Measurements from ENCODE around the gene HFE. TPM values are rescaled to one million over a fixed set of nuclear protein-coding genes. Genes with fewer than 3 reads are reported as not detected.

Gene HFE
- total RNA-seq, 1 experiment from 2014 or later: 5.7 TPM

DNA sequence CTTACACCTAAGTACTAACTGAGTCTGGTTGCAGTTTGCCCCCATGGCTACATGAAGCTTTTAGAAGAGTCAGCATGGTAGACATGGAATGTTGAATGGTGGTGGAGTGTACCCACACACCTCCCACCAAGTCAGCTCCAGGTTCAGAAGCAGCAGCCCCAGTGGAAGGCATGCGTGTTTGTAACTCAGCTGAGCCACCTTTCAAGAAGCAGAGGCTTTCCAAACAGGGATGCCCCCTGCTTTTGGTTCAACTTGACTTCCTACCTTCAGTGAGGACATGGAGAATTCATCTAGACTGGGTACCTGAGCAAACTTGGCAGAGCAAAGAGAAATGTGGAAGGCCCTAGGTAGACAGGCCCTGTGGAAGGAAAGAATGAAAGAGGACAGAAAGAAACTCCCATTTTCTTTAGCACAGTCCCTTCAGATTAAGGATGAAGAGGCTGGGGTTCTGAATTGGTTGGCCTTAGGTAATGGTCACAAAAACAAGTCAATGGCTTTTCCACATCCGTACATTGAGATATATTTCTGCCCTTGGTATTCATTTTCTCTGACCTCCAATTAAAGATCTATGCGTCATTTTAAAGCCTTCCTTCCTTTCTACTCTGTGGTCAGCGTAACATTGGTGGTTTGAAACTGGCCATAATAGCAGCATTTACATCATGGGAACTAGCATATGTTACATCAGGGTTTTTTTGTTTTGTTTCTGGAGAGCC, 53.2 kb downstream of the HFE start:
- BruUV-seq (replicated peaks): no TSS peak
- DNase-seq: no peak
- no peak overlapping the region for H3K27ac Mint-ChIP-seq (ENCODE audit: unreplicated experiment)
- Histone ChIP-seq H3K36me3 (ENCODE audit: control insufficient read depth, insufficient read depth, low read length) (no peaks in the 10 kb centered on the region), H3K27me3 (replicated peaks; ENCODE audit: control insufficient read depth, insufficient read depth, low read length) (no peaks in the 10 kb centered on the region), H3K9me3 (no peaks in the 10 kb centered on the region), H3K4me1 (no peaks in the 10 kb centered on the region), H3K4me3 (ENCODE audit: low read depth, low read length) (no peak overlapping the region)
- H3K9me3 Mint-ChIP-seq (ENCODE audit: unreplicated experiment): no peaks in the 10 kb centered on the region
- peaks cover 6% of the 10 kb centered on the region for H3K4me1 Mint-ChIP-seq (ENCODE audit: low read depth, unreplicated experiment)
- no peak overlapping the region for H3K4me3 Mint-ChIP-seq (ENCODE audit: unreplicated experiment)
- ChIA-PET CTCF (no interaction called here), POLR2A (no interaction called here)
- intact Hi-C loops (cut with micrococcal nuclease; ENCODE audit: unreplicated experiment): no loop called here
- H3K36me3 Mint-ChIP-seq (ENCODE audit: insufficient read depth, unreplicated experiment): peaks cover 5% of the 10 kb centered on the region
- TF ChIP-seq, protein P1, sequence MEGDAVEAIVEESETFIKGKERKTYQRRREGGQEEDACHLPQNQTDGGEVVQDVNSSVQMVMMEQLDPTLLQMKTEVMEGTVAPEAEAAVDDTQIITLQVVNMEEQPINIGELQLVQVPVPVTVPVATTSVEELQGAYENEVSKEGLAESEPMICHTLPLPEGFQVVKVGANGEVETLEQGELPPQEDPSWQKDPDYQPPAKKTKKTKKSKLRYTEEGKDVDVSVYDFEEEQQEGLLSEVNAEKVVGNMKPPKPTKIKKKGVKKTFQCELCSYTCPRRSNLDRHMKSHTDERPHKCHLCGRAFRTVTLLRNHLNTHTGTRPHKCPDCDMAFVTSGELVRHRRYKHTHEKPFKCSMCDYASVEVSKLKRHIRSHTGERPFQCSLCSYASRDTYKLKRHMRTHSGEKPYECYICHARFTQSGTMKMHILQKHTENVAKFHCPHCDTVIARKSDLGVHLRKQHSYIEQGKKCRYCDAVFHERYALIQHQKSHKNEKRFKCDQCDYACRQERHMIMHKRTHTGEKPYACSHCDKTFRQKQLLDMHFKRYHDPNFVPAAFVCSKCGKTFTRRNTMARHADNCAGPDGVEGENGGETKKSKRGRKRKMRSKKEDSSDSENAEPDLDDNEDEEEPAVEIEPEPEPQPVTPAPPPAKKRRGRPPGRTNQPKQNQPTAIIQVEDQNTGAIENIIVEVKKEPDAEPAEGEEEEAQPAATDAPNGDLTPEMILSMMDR (IDR thresholded peaks at IDR 0.05; ENCODE audit: insufficient read depth in 1 of 2, low read depth in 1 of 2, low read length in 1 of 2, severe bottlenecking in 1 of 2, unreplicated experiment in 1 of 2): no peak
- H3K27me3 Mint-ChIP-seq (ENCODE audit: insufficient read depth, unreplicated experiment): no peaks in the 10 kb centered on the region

- Histone ChIP-seq H3K36me3 (ENCODE audit: control insufficient read depth, insufficient read depth, low read length) (no peaks in the 10 kb centered on the region), H3K4me3 (ENCODE audit: low read depth, low read length) (no peak overlapping the region), H3K4me1 (no peaks in the 10 kb centered on the region), H3K9me3 (no peaks in the 10 kb centered on the region), H3K27me3 (replicated peaks; ENCODE audit: control insufficient read depth, insufficient read depth, low read length) (no peaks in the 10 kb centered on the region)
- Mint-ChIP-seq H3K9me3 (ENCODE audit: unreplicated experiment) (no peaks in the 10 kb centered on the region), H3K4me3 (ENCODE audit: unreplicated experiment) (no peak overlapping the region), H3K36me3 (ENCODE audit: insufficient read depth, unreplicated experiment) (peaks cover 5% of the 10 kb centered on the region), H3K27ac (ENCODE audit: unreplicated experiment) (no peak overlapping the region), H3K27me3 (ENCODE audit: insufficient read depth, unreplicated experiment) (no peaks in the 10 kb centered on the region), H3K4me1 (ENCODE audit: low read depth, unreplicated experiment) (peaks cover 6% of the 10 kb centered on the region)
- ChIA-PET CTCF (no interaction called here), POLR2A (interaction anchor here (1.2 kb wide), 1 partner anchor 16 kb away, joined by 3 read pairs; no protein-coding TSS in a partner anchor)
- no peak for DNase-seq
- TF ChIP-seq, protein P1 (IDR thresholded peaks at IDR 0.05; ENCODE audit: insufficient read depth in 1 of 2, low read depth in 1 of 2, low read length in 1 of 2, severe bottlenecking in 1 of 2, unreplicated experiment in 1 of 2): no peak
- no TSS peak for BruUV-seq (replicated peaks)
- intact Hi-C loops (cut with micrococcal nuclease; ENCODE audit: unreplicated experiment): no loop called here
These were observed 53.7 kb downstream of the HFE start for GRCh38 chr6:26140967-26141294.

DNA sequence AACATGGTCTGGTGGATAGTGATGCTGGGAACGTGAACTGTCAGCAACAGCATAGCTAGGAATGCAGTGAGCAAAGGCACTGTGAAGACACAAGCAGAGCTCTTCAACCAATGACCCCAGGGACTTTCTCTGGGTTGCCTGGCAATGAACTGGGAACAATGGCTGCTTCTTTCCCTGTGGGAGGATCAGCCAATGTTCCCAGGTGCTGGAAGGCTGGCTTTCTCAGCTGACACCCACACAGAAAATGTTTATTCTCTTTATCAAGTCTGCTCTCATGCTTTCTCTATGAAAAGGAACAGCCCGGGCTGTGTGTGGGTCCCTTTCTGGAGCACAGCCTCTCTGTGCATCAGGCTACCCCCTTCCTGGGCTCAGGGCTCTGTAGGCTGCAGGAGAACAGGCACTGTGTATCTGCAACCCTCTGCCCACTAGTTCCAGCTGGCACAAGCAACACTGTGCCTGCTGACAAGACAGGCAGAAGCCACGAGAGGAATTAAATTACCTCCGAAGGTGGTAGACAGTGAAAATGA, 54.2 kb downstream of the HFE start:
- no peak overlapping the region for H3K27ac Mint-ChIP-seq (ENCODE audit: unreplicated experiment)
- Histone ChIP-seq H3K36me3 (ENCODE audit: control insufficient read depth, insufficient read depth, low read length) (no peaks in the 10 kb centered on the region), H3K9me3 (no peaks in the 10 kb centered on the region), H3K4me1 (no peaks in the 10 kb centered on the region), H3K4me3 (ENCODE audit: low read depth, low read length) (no peak overlapping the region), H3K27me3 (replicated peaks; ENCODE audit: control insufficient read depth, insufficient read depth, low read length) (no peaks in the 10 kb centered on the region)
- H3K4me1 Mint-ChIP-seq (ENCODE audit: low read depth, unreplicated experiment): peaks cover 6% of the 10 kb centered on the region
- ChIA-PET POLR2A (interaction anchor here (1.2 to 1.5 kb wide), 2 partner anchors 15 to 16 kb away, joined by 3 read pairs; no protein-coding TSS in a partner anchor), CTCF (no interaction called here)
- H3K27me3 Mint-ChIP-seq (ENCODE audit: insufficient read depth, unreplicated experiment): no peaks in the 10 kb centered on the region
- H3K36me3 Mint-ChIP-seq (ENCODE audit: insufficient read depth, unreplicated experiment): peaks cover 5% of the 10 kb centered on the region
- no peak overlapping the region for H3K4me3 Mint-ChIP-seq (ENCODE audit: unreplicated experiment)
- no peaks in the 10 kb centered on the region for H3K9me3 Mint-ChIP-seq (ENCODE audit: unreplicated experiment)
- no TSS peak for BruUV-seq (replicated peaks)
- no peak for DNase-seq
- TF ChIP-seq, protein P1 (IDR thresholded peaks at IDR 0.05; ENCODE audit: insufficient read depth in 1 of 2, low read depth in 1 of 2, low read length in 1 of 2, severe bottlenecking in 1 of 2, unreplicated experiment in 1 of 2): no peak
- intact Hi-C loops (cut with micrococcal nuclease; ENCODE audit: unreplicated experiment): no loop called here
